Measurements from ENCODE around the gene COQ10B.
"Not testable (repeated sequence)": the region's sequence is repeated elsewhere in the genome, so short reads cannot be mapped to it uniquely, and the experiment has no call there.

COQ10B gene

GRCh38 chr2:197453123-197453913 lies at the start of gene COQ10B:
Gene COQ10B, plus strand, starts transcription at chr2:197453552. Its CDS starts 9 bp downstream, at chr2:197453561.
- peak; percentile 96 for DNase-seq

- DNase-seq = no peak
Measured at GRCh38 chr2:197405582-197405981, 47.8 kb upstream of the COQ10B start.

- DNase-seq = no peak
Measured at GRCh38 chr2:197414039-197414438, 39.3 kb upstream of the COQ10B start.

GRCh38 chr2:197414515-197414914 lies 38.8 kb upstream of the COQ10B start:
- DNase-seq = no peak

GRCh38 chr2:197416268-197416667 lies 37.1 kb upstream of the COQ10B start:
- no peak for DNase-seq

- no peak for DNase-seq
Measured at GRCh38 chr2:197419438-197419837, 33.9 kb upstream of the COQ10B start.

GRCh38 chr2:197423307-197423706 lies 30.0 kb upstream of the COQ10B start:
- DNase-seq = no peak

GRCh38 chr2:197425550-197425949 lies 27.8 kb upstream of the COQ10B start:
- DNase-seq = no peak

GRCh38 chr2:197426723-197427603 lies 26.4 kb upstream of the COQ10B start:
- DNase-seq = no peak

GRCh38 chr2:197427986-197428385 lies 25.4 kb upstream of the COQ10B start:
- no peak for DNase-seq

- DNase-seq = no peak
Measured at GRCh38 chr2:197431858-197432257, 21.5 kb upstream of the COQ10B start.

GRCh38 chr2:197432527-197432926 lies 20.8 kb upstream of the COQ10B start:
- not testable (repeated sequence) for DNase-seq

- DNase-seq = no peak
Measured at GRCh38 chr2:197433780-197434438, 19.4 kb upstream of the COQ10B start.

- peak; percentile 92 for DNase-seq
Measured at GRCh38 chr2:197434541-197435513, 18.5 kb upstream of the COQ10B start, which contains the start of gene SF3B1. Gene SF3B1, minus strand, starts transcription at chr2:197435028. Its CDS starts 29 bp downstream, at chr2:197434999.

GRCh38 chr2:197435598-197436420 lies 17.5 kb upstream of the COQ10B start:
- DNase-seq = no peak

GRCh38 chr2:197437380-197437779 lies 16.0 kb upstream of the COQ10B start:
- no peak for DNase-seq

GRCh38 chr2:197442857-197443256 lies 10.5 kb upstream of the COQ10B start:
- DNase-seq = no peak

- no peak for DNase-seq
Measured at GRCh38 chr2:197445746-197446145, 7.6 kb upstream of the COQ10B start.

- DNase-seq = no peak
Measured at GRCh38 chr2:197446844-197447243, 6.5 kb upstream of the COQ10B start.

GRCh38 chr2:197450465-197450864 lies 2.9 kb upstream of the COQ10B start:
- DNase-seq = no peak

GRCh38 chr2:197450935-197451358 lies 2.4 kb upstream of the COQ10B start:
- DNase-seq = not testable (repeated sequence)
